NCI-H2081 treated with DMSO at 0.1 percent for 48 hours (cell line): Measurements from ENCODE around the gene SLC13A3.

Experiments
- DNase-seq: peaks from one replicate; lab custom pipeline; 2025; lab: John Stamatoyannopoulos, UW

Gene SLC13A3

DNA sequence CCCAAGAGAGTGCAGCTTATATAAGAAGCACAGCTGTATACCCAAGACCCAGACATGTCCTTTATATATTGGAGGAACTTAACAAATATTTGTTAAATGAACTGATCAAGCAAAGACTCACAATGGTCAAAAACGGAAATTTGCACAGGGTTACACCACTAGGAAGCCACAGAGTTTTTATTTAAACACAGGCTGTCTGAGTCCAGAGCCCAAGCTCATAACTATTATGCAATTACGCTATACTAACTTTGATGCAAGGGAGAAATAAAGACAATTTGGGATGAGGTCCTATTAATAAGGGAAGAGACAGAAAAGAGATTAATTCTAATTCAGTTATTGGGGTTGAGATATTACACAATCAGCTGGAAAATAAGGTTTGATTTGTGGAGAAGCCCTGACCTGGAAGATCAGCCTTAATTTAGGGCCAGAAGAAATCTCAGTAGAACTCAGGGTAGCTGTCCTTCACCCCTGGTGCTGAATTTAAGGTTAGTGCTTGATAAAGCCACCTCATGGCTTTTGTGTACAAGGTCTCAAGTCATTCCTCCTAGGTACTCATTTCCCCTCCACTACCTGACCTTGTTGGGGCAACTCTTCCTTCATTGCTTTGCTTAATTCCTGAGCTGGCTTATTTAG, 127.4 kb downstream of the SLC13A3 start:
- no peak for DNase-seq

DNA sequence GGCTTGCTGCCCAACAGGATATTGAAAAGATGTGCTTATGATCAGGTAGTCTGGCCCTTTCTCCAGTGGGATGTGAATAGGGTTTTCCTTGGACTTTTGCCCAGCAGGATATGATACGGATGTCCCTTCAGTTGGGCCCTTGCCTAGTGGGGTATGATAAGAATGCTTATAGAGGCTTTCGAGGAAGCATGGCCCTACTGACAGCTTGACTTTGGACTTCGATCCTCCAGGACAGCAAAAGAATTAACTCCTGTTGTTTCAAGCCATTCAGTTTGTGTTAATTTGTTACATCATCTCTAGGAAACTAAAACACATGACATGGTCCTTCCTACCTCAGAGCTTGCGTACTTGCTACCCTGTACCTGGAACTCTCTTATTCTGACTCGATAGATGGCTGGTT, 128.2 kb downstream of the SLC13A3 start:
- DNase-seq: no peak

DNA sequence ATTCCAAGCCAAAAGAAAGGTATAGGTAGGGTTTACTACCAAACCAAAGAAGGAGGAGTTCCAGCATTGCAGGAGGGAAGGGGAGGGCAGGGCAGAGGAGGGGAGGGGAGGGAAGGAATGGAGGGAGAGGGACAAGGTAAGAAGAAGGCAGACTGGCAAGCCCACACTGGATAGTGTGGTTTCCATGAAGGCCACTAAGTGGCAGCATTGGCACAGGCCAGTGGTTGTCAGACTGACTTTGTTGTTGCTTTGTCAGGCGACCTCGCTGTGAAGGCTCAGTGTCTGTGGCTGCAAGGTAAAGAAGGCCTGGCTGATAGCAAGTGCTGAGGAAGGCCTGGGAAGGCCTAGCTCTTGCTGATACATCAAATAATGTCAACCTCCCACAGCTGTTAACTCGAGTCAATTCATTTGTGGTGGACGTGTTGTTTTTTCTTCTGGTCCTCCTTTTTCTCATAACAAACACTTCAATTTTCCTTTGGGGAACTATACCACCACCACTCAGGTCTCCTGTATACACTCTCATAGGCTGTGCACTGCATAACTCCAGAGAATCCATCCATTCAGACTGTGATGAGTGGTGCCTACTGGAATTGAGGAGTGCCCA, 130.2 kb downstream of the SLC13A3 start:
- DNase-seq: no peak

DNA sequence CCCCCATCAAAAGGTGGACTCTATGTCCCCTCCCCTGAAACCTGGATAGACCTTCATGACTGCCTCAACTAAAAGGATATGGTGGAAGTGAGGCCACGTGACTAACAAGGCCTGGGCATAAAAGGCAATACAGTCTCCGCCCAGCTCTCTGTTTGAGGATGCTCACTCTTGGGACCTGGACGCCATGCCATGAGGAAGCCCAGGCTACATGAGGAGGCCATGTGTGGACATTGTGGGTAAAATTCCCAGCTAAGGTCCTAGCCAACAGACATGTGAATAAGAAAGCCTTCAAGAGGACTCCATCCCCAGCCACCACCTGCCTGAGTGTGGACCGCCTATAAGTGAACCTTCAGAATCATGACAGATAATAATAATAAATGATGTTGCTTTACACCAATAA, 130.7 kb downstream of the SLC13A3 start:
- no peak for DNase-seq

DNA sequence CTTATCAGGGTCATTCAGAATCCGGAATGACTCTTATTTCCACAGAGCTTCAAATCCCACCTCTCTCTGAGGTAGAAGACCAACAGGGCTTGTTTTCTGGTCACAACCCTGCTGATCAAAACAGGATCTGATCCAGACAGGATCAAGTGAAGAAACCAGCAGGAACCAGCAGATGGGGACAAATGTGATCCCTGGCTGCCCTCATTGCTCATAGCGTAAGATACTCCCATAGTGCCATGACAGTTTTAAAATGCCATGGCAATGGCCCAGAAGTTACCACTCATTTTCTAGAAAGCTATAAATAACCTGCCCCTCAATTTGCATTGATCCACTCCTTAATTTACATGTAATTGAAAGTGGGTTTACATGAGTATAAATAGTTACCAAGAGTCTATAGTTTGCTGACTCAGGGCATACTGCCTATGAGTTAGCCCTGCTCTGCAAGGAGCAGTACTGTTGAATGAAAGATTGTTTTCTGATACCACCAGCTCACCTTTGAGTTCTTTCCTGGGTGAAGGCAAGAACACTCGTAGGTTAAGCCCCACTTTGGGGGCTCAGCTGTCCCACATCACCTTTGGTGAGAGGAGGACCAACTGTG, 131.7 kb downstream of the SLC13A3 start:
- no peak for DNase-seq

DNA sequence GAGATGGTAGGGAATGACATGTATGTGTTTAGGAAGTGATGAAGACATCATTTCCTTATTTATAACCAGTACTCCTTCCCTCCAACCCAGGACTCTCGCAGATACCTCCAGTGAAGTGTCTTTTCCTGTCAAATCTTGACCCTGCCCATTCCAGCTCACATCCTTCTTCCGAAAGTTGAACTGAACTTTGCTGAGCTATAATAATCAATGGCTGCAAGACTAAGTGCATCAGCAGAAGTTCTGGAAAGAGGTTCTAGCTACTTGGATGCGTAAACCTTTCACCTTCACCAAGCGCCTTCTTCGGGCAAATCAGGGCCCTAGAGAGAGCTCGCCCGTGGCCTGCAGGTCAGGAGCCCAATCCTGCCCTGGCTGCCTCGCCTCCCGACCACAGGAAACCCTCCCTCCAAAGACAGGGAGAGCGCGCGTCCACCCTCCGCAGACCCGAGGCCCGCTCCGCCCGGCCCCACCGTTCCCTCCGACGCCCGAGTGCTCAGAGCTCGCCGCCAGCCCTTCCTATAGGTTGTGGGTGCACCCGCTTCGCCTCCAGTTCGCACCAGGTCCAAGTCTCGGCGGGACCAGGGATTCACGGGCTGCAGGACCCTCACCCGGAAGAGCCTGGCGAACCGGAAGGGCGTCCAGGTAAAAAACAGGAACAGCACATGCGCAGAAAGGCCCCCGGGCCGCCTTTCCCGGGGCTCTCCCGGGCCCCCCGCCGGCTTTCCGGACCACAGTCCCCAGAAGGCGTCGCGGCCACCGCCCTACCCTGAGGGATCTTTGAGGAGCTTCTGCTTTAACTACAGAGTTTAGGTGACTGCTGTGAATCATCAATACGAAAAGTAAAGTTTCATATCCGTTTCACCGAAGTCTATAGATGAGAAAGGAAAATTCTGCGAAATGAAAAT, 138.1 kb downstream of the SLC13A3 start, which contains the start of gene ZNF334:
Gene ZNF334 (minus strand): TSS at position 617 of the 902 bp plus-strand sequence. CDS start 1,457 bp downstream, outside the sequence.
- DNase-seq: peak; percentile 58

DNA sequence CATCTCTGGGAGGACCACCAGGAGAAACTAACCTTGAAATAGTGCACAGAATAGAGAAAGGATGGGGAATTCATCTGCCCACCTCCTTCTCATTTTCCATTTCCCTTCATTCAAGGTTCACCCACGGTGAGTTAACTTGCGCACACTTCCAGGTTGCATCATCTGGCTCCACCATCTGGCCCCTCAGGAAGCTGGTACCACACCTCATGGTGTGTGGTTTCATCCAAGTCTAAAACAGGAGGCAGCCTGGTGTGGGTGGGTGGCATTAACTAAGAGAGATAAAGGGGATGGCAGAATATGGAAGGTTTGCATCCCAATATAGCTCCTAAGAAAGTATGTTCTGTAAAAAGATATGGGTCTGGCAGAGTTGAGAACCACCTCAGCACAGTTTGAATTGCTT, 141.7 kb downstream of the SLC13A3 start:
- DNase-seq: no peak
